ENCODE data around the gene INPP5A. TPM values are rescaled to one million over a fixed set of nuclear protein-coding genes. Genes with fewer than 3 reads are reported as not detected.

INPP5A gene
- total and polyA plus RNA-seq, 10 donors, result 11.1 to 41.3 (median 30.8) TPM

GRCh38 chr10:132507409-132507955 is 30.1 kb upstream of the INPP5A start:
- TF ChIP-seq, protein P1, sequence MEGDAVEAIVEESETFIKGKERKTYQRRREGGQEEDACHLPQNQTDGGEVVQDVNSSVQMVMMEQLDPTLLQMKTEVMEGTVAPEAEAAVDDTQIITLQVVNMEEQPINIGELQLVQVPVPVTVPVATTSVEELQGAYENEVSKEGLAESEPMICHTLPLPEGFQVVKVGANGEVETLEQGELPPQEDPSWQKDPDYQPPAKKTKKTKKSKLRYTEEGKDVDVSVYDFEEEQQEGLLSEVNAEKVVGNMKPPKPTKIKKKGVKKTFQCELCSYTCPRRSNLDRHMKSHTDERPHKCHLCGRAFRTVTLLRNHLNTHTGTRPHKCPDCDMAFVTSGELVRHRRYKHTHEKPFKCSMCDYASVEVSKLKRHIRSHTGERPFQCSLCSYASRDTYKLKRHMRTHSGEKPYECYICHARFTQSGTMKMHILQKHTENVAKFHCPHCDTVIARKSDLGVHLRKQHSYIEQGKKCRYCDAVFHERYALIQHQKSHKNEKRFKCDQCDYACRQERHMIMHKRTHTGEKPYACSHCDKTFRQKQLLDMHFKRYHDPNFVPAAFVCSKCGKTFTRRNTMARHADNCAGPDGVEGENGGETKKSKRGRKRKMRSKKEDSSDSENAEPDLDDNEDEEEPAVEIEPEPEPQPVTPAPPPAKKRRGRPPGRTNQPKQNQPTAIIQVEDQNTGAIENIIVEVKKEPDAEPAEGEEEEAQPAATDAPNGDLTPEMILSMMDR (IDR thresholded peaks at IDR 0.05 in 8 of 11, conservative IDR thresholded peaks at IDR 0.05 in 3 of 11), result no peak
- no peak for TF ChIP-seq POLR2A (IDR thresholded peaks at IDR 0.05)
- no peak for TF ChIP-seq POLR2AphosphoS5 (IDR thresholded peaks at IDR 0.05)
- H3K9me3 ChIP-seq, result no peaks in the 10 kb centered on the region
- DNase-seq, result peak; percentile 51
- intact Hi-C loops (cut with DNase I; ENCODE audit: low total_unique reads), result no loop called here
- 68 to 81% (median 80%) methylated on average over 8 to 10 of the region's 10 CpGs for WGBS, 5 donors
- H3K4me1 ChIP-seq, result peaks cover 0 to 23% (median 9%) of the 10 kb centered on the region in 6 donors
- no peaks in the 10 kb centered on the region for H3K36me3 ChIP-seq
- peaks cover 0 to 6% (median 0%) of the 10 kb centered on the region in 7 donors for H3K27me3 ChIP-seq (replicated peaks in 1 of 7)
- H3K4me3 ChIP-seq, result no peak overlapping the region
- peak overlapping the region in 1 of 8 donors; percentile 51 for H3K27ac ChIP-seq

DNA sequence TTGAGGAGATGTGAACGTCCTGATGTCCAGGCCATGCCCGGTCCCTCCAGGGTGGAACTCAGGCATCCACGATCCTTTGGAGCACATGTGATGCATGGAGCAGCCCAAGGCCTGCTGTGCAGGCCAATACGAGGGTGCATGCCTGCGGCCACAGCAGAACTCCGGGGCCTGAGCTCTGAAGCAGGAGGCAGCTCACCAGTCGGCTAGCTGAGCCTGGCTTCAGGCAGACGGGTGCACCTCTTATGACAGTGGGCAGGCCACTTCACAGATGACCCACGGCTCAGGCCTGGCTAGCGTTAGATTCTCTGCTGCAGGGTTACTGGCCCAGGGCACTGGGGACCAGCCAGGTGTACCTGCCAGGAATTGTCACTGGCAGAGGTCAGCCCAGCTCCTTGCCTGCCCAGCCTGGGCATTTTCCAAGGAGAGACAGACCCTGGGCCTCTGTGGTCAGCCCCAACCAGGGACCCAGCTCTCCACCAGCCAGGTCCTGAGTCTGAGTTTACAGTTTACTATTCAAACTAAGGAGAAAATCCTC is 29.6 kb upstream of the INPP5A start:
- peak; percentile 57 for DNase-seq
- Histone ChIP-seq H3K9me3 (no peaks in the 10 kb centered on the region), H3K27ac (peak overlapping the region in 4 of 8 donors; percentile 28 to 43 (median 37)), H3K36me3 (no peaks in the 10 kb centered on the region), H3K4me1 (peaks cover 0 to 23% (median 9%) of the 10 kb centered on the region in 6 donors), H3K27me3 (replicated peaks in 1 of 7) (peaks cover 0 to 6% (median 0%) of the 10 kb centered on the region in 7 donors), H3K4me3 (no peak overlapping the region)
- TF ChIP-seq POLR2A (IDR thresholded peaks at IDR 0.05), result no peak
- TF ChIP-seq POLR2AphosphoS5 (IDR thresholded peaks at IDR 0.05), result no peak
- TF ChIP-seq, protein P1 (IDR thresholded peaks at IDR 0.05 in 8 of 11, conservative IDR thresholded peaks at IDR 0.05 in 3 of 11), result no peak
- WGBS, 5 donors, result 78 to 92% (median 89%) methylated on average over 9 to 10 of the region's 10 CpGs
- intact Hi-C loops (cut with DNase I; ENCODE audit: low total_unique reads), result no loop called here

DNA sequence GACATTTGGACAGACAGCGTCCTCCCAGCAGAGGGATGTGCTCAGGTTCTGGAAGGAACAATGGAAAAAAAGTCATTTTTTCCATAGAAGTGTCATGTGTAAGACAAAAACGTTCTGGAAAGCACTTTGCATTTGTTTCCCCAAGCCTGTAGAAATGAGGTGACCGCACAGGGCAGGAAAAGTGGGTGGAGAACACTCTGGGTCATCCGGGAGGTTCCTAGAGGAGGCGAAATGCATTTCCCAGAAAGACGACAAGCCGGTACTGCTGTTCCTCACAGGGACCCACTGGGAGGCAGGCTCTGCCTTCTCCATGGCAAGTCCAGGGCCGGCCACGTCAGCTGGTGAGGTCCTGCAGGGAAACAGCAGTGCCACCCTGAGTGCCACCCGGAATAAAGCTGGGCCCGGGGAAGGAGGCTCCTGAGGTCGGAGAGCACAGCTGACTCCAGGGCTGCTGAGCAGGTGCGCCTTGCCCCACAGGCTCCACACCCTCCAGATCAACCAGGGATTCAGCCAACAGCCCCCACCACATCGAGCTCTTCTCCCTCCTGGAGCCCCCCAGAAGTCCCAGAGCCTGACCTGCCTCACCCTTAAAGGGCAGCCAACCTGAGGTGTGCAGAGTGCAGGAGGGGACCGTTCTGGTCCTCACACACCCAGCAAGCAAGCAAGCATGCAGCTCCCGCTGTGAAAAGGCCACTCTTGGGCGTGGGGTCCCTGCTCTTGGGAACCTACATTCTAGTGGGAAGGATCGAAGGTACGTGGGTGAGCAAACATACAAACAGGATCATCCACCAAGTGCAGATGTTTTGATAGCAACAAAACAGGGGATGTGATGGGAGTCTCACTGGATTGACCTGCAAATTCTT is 28.8 kb upstream of the INPP5A start:
- peak; percentile 84 for DNase-seq
- no peaks in the 10 kb centered on the region for H3K36me3 ChIP-seq
- H3K27me3 ChIP-seq (replicated peaks in 1 of 7), result peaks cover 0 to 2% (median 0%) of the 10 kb centered on the region in 7 donors
- intact Hi-C loops (cut with DNase I; ENCODE audit: low total_unique reads), result no loop called here
- peak overlapping the region in 4 of 8 donors; percentile 28 to 43 (median 37) for H3K27ac ChIP-seq
- peak; percentile 39 to 50 (median 40) for TF ChIP-seq POLR2AphosphoS5 (IDR thresholded peaks at IDR 0.05)
- TF ChIP-seq, protein P1 (IDR thresholded peaks at IDR 0.05 in 8 of 11, conservative IDR thresholded peaks at IDR 0.05 in 3 of 11), result peak in 7 of 11 experiments; percentile 18 to 52 (median 34)
- no peak for TF ChIP-seq POLR2A (IDR thresholded peaks at IDR 0.05)
- no peak overlapping the region for H3K4me3 ChIP-seq
- H3K9me3 ChIP-seq, result no peaks in the 10 kb centered on the region
- WGBS, 5 donors, result 70 to 88% (median 79%) methylated on average over 18 to 19 of the region's 19 CpGs
- H3K4me1 ChIP-seq, result peaks cover 0 to 23% (median 9%) of the 10 kb centered on the region in 6 donors
